ENCODE data around the gene SLFN11. TPM values are rescaled to one million over a fixed set of nuclear protein-coding genes. Genes with fewer than 3 reads are reported as not detected.

The SLFN11 gene
- total and polyA plus RNA-seq, 9 of the 15 experiments (the other 6 are each of a cell fraction or from before 2014, with no cell fraction given): 0.04 to 0.21 TPM; not detected in 7

DNA sequence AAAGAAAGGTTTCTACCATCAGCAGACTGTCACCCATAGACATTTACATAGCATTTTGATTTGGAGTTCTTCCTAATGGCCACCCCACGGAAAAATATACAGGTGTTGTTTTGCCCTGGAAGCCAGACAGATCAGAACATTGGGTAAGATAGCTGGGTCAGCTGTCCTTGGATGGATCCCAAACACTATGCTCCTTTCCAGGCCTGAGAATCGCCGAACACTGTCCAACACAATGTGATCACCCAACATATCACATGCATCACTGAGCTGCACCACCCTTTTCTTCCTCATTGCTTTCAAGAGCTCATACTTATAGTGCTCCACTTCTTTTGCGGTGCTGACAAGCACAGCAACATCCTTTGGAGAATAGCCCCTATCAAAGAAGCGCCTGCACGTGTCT lies 21.1 kb downstream of the SLFN11 start:
- WGBS (ENCODE audit: insufficient coverage, low coverage, missing lambda C conversion rate): 4% methylated on average over 6 of the region's 6 CpGs
- in situ Hi-C loops (cut with MboI): no loop called here
- FAIRE-seq: no peak
- TF ChIP-seq, protein P1, sequence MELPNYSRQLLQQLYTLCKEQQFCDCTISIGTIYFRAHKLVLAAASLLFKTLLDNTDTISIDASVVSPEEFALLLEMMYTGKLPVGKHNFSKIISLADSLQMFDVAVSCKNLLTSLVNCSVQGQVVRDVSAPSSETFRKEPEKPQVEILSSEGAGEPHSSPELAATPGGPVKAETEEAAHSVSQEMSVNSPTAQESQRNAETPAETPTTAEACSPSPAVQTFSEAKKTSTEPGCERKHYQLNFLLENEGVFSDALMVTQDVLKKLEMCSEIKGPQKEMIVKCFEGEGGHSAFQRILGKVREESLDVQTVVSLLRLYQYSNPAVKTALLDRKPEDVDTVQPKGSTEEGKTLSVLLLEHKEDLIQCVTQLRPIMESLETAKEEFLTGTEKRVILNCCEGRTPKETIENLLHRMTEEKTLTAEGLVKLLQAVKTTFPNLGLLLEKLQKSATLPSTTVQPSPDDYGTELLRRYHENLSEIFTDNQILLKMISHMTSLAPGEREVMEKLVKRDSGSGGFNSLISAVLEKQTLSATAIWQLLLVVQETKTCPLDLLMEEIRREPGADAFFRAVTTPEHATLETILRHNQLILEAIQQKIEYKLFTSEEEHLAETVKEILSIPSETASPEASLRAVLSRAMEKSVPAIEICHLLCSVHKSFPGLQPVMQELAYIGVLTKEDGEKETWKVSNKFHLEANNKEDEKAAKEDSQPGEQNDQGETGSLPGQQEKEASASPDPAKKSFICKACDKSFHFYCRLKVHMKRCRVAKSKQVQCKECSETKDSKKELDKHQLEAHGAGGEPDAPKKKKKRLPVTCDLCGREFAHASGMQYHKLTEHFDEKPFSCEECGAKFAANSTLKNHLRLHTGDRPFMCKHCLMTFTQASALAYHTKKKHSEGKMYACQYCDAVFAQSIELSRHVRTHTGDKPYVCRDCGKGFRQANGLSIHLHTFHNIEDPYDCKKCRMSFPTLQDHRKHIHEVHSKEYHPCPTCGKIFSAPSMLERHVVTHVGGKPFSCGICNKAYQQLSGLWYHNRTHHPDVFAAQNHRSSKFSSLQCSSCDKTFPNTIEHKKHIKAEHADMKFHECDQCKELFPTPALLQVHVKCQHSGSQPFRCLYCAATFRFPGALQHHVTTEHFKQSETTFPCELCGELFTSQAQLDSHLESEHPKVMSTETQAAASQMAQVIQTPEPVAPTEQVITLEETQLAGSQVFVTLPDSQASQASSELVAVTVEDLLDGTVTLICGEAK (IDR thresholded peaks at IDR 0.05): no peak
- TF ChIP-seq, protein P1 (CRISPR knock-in tag; IDR thresholded peaks at IDR 0.05): no peak
- TF ChIP-seq, protein P2, sequence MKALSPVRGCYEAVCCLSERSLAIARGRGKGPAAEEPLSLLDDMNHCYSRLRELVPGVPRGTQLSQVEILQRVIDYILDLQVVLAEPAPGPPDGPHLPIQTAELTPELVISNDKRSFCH (CRISPR knock-in tag; IDR thresholded peaks at IDR 0.05): no peak
- TF ChIP-seq, protein P2 (tag; IDR thresholded peaks at IDR 0.05): no peak
- no peak for TF ChIP-seq ZNF398 (CRISPR knock-in tag; IDR thresholded peaks at IDR 0.05)
- TF ChIP-seq CBX2 (IDR thresholded peaks at IDR 0.05; ENCODE audit: insufficient read depth, low read length, poor library complexity, severe bottlenecking): no peak

More for the DNA sequence above, 21.1 kb downstream of the SLFN11 start:
- H3K9me3 ChIP-seq (replicated peaks; ENCODE audit: control insufficient read depth, insufficient read depth, low read depth, low read length): no peaks in the 10 kb centered on the region
- H3K9me1 ChIP-seq (ENCODE audit: control insufficient read depth, insufficient read depth, low read length): no peaks in the 10 kb centered on the region
- ChIA-PET POLR2A (no interaction called here), CTCF (ENCODE audit: low intra/inter-chr PET ratio) (interaction anchor here (0.6 kb wide), 1 partner anchor 208 kb away, joined by 7 read pairs; the partner anchor contains the start of gene SLFN14)
- no peak overlapping the region for H2AFZ ChIP-seq (ENCODE audit: low read depth, low read length)
- BruUV-seq (replicated peaks): no TSS peak
- H3K36me3 ChIP-seq (ENCODE audit: control insufficient read depth, insufficient read depth, low read length): no peaks in the 10 kb centered on the region
- no peaks in the 10 kb centered on the region for H3K79me2 ChIP-seq (ENCODE audit: control insufficient read depth, insufficient read depth, low read length)
- H4K20me1 ChIP-seq (replicated peaks; ENCODE audit: control insufficient read depth, insufficient read depth, low read length): no peaks in the 10 kb centered on the region
- H3K4me1 ChIP-seq (replicated peaks in 1 of 2; ENCODE audit: control insufficient read depth in 2 of 2, insufficient read depth in 2 of 2, low read length in 2 of 2): no peaks in the 10 kb centered on the region
- H3K27ac ChIP-seq (ENCODE audit: extremely low read depth, low read depth, low read length): no peak overlapping the region
- H3K4me2 ChIP-seq (ENCODE audit: insufficient read depth, low read length): no peak overlapping the region
- H3K4me3 ChIP-seq: no peak overlapping the region
- H3K9ac ChIP-seq (ENCODE audit: insufficient read depth in 1 of 2, low read depth in 2 of 2, low read length in 2 of 2): no peak overlapping the region
- peaks cover 0 to 4% of the 10 kb centered on the region in 2 experiments; a peak in 2 of 5 replicates for H3K27me3 ChIP-seq (ENCODE audit: control insufficient read depth in 2 of 2, insufficient read depth in 2 of 2, low read length in 2 of 2)
- no peak for DNase-seq (ENCODE audit: extremely low read depth in 1 of 4, low spot score in 3 of 4)
- intact Hi-C loops (cut with micrococcal nuclease): no loop called here
- ATAC-seq: no peak

Measured in K562 (cell line).